Astrocyte of the cerebellum (primary cell): ENCODE data around the gene SLCO4A1.

Experiments
- DNase-seq: peaks from one replicate; pipeline ENCODE4 v3.0.0-alpha.2; 2011; ENCODE audit warnings: low read depth
- H3K4me3 ChIP-seq: 2 replicates; pipeline ENCODE4 v1.5.1; 2011; ENCODE audit warnings: mild to moderate bottlenecking, low read depth, low read length, moderate library complexity
- in situ Hi-C: cut with HindIII; loops from 2 replicates; pipeline ENCODE4 v1.10.0; 2017; ENCODE audit warnings: low sequenced_read_pairs
- TF ChIP-seq, protein P1 (sequence below): IDR thresholded peaks from 2 replicates; pipeline ENCODE4 v1.5.1; 2012; ENCODE audit warnings: low read length, low read depth, moderate library complexity, mild to moderate bottlenecking; ENCODE audit errors: missing control alignments

The SLCO4A1 gene

GRCh38 chr20:62664019-62664971, 22.0 kb downstream of the SLCO4A1 start:
- TF ChIP-seq, protein P1, sequence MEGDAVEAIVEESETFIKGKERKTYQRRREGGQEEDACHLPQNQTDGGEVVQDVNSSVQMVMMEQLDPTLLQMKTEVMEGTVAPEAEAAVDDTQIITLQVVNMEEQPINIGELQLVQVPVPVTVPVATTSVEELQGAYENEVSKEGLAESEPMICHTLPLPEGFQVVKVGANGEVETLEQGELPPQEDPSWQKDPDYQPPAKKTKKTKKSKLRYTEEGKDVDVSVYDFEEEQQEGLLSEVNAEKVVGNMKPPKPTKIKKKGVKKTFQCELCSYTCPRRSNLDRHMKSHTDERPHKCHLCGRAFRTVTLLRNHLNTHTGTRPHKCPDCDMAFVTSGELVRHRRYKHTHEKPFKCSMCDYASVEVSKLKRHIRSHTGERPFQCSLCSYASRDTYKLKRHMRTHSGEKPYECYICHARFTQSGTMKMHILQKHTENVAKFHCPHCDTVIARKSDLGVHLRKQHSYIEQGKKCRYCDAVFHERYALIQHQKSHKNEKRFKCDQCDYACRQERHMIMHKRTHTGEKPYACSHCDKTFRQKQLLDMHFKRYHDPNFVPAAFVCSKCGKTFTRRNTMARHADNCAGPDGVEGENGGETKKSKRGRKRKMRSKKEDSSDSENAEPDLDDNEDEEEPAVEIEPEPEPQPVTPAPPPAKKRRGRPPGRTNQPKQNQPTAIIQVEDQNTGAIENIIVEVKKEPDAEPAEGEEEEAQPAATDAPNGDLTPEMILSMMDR: no peak
- no peak overlapping the region for H3K4me3 ChIP-seq

DNA sequence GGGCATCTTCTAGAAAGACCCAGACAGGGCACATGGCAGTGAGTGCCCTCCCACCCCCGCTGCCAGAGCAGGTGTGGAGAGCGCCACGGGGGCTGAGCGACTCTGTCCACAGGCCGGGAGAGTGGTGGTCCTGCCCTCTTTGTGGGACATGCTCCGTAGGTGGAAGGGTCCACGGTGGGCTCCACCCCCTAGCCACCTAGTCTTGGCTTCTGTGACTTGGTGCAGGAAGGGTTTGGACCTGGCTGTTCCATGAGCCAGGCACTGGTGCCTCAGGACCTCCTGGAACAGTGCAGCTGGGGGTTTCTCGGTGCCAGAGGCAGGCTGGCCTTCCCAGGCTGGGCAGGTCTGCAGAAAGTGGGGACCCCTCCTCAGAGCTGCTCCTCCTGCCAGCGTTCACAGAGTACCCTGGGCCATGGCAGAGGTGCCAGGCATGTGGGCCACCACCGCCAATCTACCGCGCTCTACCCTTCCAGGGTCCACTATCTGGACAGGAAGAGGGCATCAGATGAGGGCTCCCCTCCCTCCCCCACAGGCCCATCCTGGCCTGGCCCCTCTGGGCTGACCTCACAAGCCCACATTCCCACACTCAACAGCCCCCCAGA, 23.0 kb downstream of the SLCO4A1 start:
- in situ Hi-C loops: loop anchor here (5.0 to 10.0 kb wide), 2 partner anchors 42 to 120 kb away; partner anchors contain the start of gene NTSR1
- no peak for DNase-seq
- TF ChIP-seq, protein P1: no peak
- H3K4me3 ChIP-seq: no peak overlapping the region

More at GRCh38 chr20:62664019-62664971, 22.0 kb downstream of the SLCO4A1 start:
- in situ Hi-C loops: loop anchor here (10.0 kb wide), 1 partner anchor 121 kb away; no protein-coding TSS in a partner anchor
- DNase-seq: no peak

GRCh38 chr20:62665826-62666735, 23.8 kb downstream of the SLCO4A1 start:
- in situ Hi-C loops: loop anchor here (5.0 to 10.0 kb wide), 2 partner anchors 41 to 119 kb away; partner anchors contain the start of gene NTSR1
- no peak for DNase-seq
- H3K4me3 ChIP-seq: no peak overlapping the region
- TF ChIP-seq, protein P1: no peak

DNA sequence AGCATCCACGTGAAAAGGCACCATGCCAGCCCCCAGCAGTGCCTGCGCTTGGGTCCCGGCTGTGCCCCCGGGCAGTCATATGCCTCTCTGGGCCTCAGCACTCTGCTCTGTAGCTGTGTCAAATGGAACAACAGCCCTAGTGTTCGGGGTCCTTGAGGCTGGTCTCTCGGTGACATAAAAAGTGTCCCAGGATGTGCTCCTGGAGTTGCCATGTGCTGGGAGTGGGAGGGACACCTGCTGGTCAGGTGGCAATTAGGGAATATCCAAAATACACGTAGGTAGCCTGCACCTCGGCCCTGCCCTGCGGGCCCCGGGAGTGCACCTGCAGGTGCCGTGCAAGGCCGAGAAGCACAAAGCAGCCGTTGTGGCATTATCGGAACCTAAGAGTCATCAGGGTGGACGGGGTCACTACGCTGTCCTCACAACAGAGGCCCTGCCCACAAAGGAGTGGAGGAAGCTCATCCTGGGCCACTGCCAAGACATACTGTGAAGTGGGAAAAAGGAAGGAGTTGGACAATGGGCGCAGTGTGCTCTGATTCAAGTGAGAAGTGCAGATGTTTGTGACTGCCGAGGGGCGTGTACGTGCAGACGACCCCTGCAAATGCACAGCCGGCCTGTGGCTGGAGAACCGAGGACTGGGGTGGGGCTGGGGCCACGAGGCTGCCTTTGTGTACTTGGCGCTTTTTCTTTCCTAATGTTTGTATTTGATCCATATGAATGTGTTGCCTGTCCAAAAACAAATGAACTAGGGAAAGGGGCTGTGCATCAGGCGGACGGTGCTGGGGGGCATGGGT, 24.6 kb downstream of the SLCO4A1 start:
- DNase-seq: no peak
- H3K4me3 ChIP-seq: no peak overlapping the region
- TF ChIP-seq, protein P1: no peak
- in situ Hi-C loops: loop anchor here (5.0 to 10.0 kb wide), 2 partner anchors 40 to 118 kb away; partner anchors contain the start of gene NTSR1

GRCh38 chr20:62667530-62668440, 25.5 kb downstream of the SLCO4A1 start:
- no peak for DNase-seq
- TF ChIP-seq, protein P1: no peak
- in situ Hi-C loops: loop anchor here (5.0 to 10.0 kb wide), 2 partner anchors 40 to 117 kb away; partner anchors contain the start of gene NTSR1
- no peak overlapping the region for H3K4me3 ChIP-seq
